Activated T-cell treated with anti-CD3 and anti-CD28 coated beads for 24 hours (primary cell): ENCODE data around the gene SERHL2.
A peak's percentile ranks its signal among the peaks of the same experiment; 100 is the strongest.
"Not testable (repeated sequence)": the region's sequence is repeated elsewhere in the genome, so short reads cannot be mapped to it uniquely, and the experiment has no call there.

ENCODE experiments used
- DNase-seq: peaks from one replicate; pipeline ENCODE4 v3.0.0-alpha.2; 2020; ENCODE audit warnings: low read depth

The SERHL2 gene

DNA sequence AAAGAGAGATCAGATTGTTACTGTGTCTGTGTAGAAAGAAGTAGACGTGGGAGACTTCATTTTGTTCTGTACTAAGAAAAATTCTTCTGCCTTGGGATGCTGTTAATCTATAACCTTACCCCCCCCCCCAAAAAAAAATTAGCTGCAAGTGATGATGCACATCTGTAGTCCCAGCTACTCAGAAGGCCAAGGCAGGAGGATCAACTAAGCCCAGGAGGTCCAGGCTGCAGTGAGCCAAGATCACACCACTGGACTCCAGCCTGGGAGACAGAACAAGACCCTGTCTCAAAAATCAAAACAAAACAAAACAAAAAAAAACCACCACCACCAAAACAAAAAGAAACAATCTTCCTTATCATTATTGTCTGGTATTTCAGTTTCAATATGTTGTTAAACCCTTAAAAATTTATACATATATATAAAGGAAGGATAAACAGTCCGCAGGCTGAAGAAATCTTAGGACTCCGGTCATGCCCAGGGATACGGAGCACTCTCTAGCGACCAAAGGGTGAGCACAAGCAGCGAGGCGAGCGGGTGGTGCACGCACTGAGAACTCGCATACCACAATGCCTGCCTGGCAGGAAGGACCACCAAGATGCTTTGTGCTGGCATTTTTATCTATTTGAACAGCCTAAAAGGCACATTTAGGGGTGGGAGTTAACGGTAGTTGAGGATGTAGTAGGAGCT lies 54.5 kb downstream of the SERHL2 start:
- DNase-seq: no peak

DNA sequence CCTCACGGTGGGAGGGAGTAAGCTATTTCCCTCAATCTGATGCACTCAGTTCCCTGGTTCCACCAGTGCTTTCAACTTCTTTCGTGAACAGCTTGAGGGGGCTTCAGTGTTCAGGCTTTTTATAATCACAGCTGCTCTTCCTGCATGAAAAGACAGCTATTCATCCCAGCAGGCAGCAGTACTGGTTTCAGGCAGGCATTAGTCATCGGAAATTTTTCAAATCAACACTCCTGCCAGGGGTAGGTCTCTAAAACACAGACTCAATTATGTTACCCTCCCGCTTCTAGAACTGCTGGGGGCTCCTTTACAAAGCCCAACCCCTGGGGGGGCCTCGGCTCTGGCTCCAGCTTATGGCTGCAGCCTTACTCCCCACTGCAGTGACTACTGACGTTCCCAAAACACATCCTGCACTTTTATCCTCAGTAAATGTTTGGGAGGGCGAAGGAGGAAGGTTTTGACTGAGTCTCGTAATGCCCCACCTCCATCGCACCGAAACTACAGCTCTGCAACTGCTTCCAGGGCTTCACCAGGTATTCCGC lies 55.1 kb downstream of the SERHL2 start:
- no peak for DNase-seq

DNA sequence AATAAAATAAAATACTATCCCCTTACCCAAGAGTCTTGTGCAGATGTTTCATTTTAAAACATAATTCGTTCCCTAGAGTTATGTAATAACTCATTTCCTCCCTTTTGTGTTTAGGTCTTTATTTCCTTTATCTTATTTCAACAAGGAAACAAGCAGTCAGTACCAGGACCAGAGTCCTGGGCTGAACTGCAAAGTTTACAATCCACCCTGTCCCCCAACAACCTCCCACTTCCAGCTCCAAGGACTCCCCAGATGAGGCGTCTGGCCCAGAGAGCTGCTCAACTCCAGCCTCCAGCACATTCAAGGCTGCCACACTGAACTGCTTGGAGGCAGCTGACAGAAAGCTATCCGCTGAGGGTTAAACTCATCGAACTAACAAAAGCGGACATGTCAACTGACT lies 56.4 kb downstream of the SERHL2 start:
- no peak for DNase-seq

DNA sequence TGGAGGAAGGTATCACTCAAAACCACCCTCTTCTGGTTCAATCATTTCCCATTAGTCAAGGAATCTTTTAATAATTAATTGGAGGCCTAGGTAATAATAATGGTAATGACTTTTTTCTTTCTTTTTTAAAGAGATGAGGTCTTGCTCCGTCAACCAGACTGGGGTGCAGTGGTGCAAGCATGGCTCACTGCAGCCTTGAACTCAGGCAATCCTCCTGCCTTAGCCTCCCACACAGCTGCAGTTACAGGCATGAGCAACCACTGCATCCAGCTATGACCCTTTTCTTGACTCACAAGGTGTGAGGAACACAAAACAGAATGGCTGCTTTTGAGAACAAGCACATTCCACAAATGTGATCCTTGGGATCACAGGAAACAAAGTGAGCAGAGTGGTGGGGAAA lies 57.3 kb downstream of the SERHL2 start:
- no peak for DNase-seq

DNA sequence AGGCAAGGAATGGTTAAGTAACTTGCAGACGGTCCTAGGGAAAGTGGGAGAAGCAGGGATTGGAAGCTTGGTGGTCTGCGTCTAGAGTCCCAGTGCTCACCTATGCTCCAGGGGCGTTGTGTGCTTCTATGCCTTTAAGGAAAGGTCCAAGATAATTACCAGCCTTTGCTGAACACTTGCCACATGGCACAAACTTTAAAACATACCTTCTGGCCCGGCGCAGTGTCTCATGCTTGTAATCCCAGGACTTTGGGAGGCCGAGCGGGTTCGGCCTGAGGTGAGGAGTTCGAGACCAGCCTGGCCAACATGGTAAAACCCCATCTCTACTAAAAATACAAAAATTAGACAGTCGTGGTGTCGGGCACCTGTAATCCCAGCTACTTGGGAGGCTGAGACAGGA lies 58.6 kb downstream of the SERHL2 start:
- no peak for DNase-seq

DNA sequence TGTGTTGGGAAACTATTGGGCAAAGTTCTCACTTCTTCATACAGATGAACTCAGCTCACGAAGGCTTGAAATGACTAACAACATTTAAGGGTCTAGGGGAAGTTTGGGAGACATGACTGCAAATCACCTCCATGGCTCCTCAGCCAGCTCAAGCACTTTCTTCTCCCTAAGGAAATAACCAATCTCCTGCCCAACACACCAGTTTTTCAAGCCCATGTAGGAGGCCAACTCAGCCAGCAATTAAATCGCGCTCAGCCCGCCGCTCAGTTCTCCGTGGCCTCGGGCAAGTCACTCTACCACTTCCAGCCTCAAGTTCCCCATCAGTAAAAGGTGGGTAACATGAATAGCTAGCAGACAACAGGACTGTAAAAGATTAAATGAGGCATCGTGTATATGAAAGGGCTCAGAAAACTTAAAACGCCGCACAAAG lies 60.1 kb downstream of the SERHL2 start:
- no peak for DNase-seq

DNA sequence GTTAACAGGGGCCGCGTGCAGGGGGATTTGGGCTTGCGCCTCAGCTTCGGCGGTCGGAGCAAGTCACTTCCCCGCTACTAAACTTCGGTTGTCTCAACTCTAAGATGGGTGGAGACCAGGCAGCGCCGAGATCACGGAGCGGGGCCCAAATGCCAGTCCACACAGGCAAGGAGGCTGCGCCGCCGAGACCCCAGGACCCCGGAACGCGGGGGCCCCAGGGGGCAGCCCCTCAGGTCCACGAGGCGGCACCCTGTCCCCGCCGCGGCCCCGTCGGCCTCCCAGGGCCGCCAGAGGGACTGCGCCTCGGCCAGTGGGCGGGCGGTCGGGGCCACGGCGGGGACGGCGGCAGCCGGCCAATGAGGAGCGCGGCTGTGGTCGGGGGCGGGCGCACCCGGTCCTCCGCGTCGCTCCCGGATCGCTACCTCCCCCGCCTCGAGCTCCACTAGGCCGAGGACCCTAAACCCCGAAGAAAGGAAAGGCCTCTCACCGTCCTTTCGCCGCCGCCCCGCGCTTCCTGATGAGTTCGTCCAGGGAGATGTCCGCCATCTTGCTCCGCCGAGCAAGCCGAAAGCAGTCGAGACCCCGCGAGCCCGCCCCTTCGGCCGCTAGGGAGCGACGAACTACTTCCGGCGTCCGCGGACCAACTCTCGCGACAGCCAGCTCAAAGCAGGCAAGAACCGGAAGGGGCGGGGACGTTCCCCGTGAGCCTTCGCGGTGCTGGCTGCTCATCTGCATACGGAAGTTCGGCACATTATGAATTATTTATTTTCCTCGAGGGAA lies 60.7 kb downstream of the SERHL2 start, which contains the start of gene POLDIP3:
TSS of gene POLDIP3 (minus strand) at position 572 of the 780 bp plus-strand sequence. CDS start at position 546, 26 bp downstream.
- DNase-seq: peak; percentile 98

DNA sequence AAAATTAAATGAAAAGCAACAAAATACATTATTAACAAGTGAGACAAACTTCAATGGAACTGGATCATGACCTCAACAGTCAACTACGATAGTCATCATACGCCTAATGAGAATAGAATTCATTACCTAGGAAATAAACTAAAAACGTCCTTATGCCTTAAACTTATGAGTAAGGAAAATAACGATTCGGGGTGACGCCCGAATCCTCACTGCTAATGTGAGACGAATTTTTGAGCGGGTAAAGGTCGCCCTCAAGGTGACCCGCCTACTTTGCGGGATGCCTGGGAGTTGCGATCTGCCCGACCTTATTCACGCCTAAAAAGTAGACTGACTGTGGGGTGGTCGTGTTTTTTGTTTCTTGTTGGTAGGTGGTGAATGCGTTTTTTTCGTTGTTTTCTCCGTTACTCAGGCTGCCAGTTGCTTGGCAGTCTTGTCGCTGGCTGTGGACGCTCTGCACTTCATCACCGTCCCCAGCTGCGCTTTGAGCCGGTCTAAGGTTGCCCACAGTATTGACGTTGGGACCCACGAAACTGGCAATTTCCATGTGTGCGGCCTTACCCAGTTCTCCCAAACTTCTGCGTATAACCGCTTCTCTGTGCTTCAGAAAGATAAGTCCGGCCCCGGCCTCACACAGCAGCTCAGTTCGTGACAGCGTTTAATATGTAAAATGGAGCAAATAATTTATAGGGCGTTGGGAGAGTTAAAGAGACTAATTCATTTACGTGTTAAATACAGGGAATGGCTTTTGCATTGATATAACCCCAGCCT lies 61.5 kb downstream of the SERHL2 start:
- peak; percentile 87 for DNase-seq

DNA sequence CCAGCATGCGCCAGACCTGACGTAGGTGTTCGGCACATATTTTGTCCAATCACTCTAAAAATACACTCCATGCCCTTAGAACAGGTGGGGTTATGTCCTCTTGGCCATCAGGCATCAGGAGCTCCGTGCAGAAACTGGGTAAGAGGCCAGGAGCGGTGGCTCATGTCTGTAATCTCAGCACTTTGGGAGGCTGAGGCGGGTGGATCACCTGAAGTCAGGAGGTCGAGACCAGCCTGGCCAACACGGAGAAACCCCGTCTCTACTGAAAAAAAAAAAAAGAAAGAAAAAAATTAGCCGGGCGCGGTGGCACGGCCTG lies 62.1 kb downstream of the SERHL2 start:
- not testable (repeated sequence) for DNase-seq

DNA sequence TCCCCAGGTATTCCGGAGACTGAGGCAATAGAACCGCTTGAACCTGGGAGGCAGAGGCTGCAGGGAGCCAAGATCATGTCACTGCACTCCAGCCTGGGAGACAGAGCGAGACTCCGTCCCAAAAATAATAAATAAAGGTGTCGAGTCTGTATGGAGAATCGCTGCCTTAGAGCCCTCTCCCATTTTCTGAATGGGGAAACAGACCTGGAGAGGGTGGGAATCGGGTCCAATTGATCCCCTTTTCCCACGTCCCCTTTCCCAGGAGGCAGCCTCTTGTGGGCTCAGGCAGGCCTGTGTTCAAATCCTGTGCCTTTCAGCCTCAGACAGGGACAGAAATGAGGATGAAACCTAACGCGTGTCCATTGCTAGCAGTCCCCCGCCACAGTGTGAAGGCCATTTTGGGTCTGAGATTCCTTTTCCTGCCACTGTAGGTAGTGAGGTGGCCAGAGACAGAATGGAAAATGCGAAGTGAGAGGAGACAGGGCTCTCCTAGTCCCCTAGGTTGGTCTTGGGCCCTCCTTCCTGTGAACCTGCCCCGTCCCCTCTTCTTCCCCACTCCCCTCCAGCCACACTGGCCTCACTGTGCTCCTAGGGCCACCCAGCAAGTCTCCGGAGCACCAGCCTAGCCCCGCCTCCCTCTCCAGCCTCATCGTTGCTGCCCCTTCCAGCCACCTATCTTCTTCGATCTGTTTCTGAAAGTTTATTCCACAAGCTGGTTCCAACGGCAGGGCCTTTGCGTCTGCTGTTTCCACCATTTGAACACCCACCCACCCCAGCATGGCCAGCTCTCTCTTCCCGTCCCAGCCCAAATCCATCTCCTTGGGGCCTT lies 63.6 kb downstream of the SERHL2 start:
- DNase-seq: no peak

DNA sequence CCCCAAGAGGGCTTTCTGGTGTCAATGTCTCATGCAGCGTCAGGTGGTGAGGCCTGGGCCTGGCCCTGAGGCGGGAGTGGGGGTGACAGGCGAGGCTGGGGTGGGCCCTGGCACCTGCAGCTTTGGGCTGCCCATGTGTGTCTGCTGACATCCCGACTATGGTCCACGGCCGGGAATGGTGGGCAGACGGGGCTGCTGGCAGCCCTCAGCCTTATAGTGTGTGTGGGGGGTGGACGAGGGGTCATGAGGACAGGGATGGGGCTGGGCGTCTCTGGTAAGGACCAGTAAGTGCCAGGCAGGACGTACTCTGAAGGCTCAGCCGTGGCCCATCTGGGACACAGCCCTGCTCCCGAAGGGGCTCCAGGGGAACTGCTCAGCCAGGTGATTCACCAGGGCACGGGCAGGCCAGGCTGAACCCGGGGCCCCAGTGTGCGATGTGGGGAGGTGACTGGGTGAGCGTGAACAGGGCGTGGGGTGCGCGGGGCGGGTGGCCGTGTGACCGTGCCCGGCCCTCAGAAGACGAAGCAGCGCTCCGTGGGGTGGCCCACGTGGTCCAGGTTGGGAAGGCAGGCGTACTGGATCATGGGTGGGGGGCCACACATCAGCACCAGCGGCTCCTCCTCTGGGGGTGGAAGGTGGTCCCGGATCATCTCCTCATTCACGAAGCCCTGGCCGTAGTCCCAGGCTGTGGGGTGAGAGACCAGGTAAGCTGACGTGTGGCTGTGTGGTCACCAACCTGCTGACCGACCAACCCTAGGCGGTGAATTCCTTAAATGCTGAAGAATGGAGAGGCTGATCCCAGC lies 65.7 kb downstream of the SERHL2 start:
- DNase-seq: no peak

DNA sequence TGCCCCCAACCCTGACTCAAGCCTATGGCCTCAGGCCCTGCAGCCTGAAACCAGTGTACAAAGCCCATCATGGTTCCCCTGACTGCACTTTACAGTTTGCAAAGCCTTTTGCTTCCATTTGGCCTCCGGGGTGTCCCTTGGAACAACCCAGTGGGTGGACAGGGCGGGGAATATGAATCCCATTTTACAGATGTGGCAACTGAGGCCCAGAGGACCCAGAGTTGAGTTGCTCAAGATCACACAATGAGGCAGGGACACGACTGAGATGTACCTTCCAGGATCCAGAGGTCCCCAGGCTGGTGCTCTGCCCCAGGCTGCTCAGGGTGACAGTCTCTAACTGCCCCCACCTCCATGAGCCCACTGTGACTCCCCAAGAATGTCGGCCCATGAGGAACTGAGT lies 66.3 kb downstream of the SERHL2 start:
- DNase-seq: no peak

DNA sequence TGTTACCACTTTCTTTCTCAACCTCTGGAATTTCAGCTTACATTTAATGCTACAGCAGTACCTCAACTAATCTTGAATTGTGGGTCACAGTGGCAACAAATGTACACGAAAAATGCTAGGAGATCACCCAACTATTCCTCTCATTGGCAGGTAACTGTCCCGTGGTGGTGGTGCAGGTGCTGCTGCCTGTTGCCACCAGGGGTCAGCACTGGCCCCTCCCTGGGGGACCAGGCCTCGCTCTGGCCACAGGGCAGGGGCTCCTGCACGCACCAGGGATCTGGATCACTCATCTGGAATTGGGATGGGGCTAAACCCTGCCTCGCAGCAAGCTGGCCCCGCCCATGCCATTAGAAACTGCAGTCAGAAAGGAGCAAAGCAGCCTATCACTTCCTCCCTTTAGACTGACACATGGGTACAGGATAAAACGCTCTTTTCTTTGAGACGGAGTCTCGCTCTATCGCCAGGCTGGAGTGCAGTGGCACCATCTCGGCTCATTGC lies 67.8 kb downstream of the SERHL2 start:
- DNase-seq: peak; percentile 23

DNA sequence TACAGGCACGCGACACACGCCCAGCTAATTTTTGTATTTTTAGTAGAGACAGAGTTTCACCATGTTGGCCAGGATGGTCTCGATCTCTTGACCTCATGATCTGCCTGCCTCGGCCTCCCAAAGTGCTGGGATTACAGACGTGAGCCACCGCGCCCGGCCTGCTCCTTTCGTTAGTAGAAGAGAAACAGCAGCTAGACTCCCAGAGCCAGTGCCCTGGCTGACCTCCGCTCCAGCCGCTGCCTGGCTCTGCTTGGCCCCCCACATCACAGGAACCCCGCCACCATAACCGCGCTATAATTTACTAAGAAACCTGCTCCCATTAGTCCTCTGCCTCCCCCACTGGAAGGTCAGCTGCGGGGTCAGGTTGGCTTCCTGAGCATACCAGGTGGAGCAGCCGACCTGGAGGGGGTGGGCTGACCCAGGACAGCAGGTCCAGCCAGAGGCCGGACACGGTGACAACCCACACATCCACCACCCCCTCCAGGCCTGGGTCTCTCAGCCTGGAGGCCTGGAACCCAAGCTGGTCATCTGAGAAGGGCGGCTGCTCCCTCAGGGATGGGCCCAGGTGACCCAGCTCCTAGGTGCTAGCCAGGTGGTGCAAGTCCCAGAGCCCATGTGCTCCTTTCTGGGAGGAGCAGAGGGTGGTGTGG lies 68.4 kb downstream of the SERHL2 start:
- no peak for DNase-seq

DNA sequence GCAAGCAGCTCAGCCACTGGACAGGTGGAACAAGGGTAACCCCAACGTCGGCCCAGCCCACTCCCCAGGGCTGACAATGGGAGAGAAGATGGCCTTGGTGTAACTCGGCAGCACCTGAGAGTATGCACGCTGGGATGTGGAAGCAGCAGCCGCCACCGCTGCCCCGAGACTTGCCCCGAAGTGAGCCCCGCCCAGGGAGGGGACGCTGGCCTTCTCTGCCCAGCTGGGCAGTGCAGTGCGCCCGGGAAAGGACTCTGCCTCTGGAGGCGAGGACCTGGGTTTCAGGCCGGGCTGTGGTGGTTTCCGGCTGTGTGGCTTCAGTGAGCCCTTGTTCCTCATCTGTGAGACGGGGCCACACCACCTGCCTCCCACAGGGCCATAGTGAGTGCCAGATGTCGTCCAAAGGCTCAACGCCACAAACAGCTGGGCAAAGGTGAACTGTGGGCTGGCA lies 69.6 kb downstream of the SERHL2 start:
- DNase-seq: no peak
